ENCODE data around the gene GRIP1. TPM values are rescaled to one million over a fixed set of nuclear protein-coding genes. Genes with fewer than 3 reads are reported as not detected.

Gene GRIP1
- total and polyA plus RNA-seq, 2 donors from 2014 or later = 3.9 to 18.4 TPM

GRCh38 chr12:66449531-66449930, 229.3 kb downstream of the GRIP1 start:
- no peaks in the 10 kb centered on the region for H3K36me3 ChIP-seq (ENCODE audit: control insufficient read depth in 2 of 3, insufficient read depth in 3 of 3, low read length in 3 of 3)
- no peak overlapping the region for H3K9ac ChIP-seq (ENCODE audit: low read length in 3 of 3)
- no peaks in the 10 kb centered on the region for H3K27me3 ChIP-seq (ENCODE audit: control insufficient read depth, insufficient read depth, low read length)
- DNase-seq (no peak), FAIRE-seq (no peak)
- H3K27ac ChIP-seq (ENCODE audit: low read depth in 2 of 2, low read length in 2 of 2) = no peak overlapping the region
- TF ChIP-seq CTCF (IDR thresholded peaks at IDR 0.05; ENCODE audit: borderline replicate concordance, extremely low read depth, insufficient read depth) = no peak
- intact Hi-C loops (cut with DNase I) = no loop called here
- H3K4me3 ChIP-seq (ENCODE audit: low read length in 3 of 3) = no peak overlapping the region
- H3K9me3 ChIP-seq (ENCODE audit: control insufficient read depth in 2 of 3, insufficient read depth in 1 of 3, low read length in 3 of 3) = no peaks in the 10 kb centered on the region
- no peaks in the 10 kb centered on the region for H3K4me1 ChIP-seq (ENCODE audit: control insufficient read depth in 2 of 3, insufficient read depth in 2 of 3, low read depth in 1 of 3, low read length in 3 of 3)

GRCh38 chr12:66447643-66448042, 231.2 kb downstream of the GRIP1 start:
- DNase-seq = no peak
- H3K36me3 ChIP-seq (ENCODE audit: control insufficient read depth in 2 of 3, insufficient read depth in 3 of 3, low read length in 3 of 3) = no peaks in the 10 kb centered on the region
- intact Hi-C loops (cut with DNase I) = no loop called here
- H3K27me3 ChIP-seq (ENCODE audit: control insufficient read depth, insufficient read depth, low read length) = no peaks in the 10 kb centered on the region
- no peak overlapping the region for H3K4me3 ChIP-seq (ENCODE audit: low read length in 3 of 3)
- H3K9ac ChIP-seq (ENCODE audit: low read length in 3 of 3) = no peak overlapping the region
- no peaks in the 10 kb centered on the region for H3K4me1 ChIP-seq (ENCODE audit: control insufficient read depth in 2 of 3, insufficient read depth in 2 of 3, low read depth in 1 of 3, low read length in 3 of 3)
- TF ChIP-seq CTCF (IDR thresholded peaks at IDR 0.05; ENCODE audit: borderline replicate concordance, extremely low read depth, insufficient read depth) = no peak
- H3K27ac ChIP-seq (ENCODE audit: low read depth in 2 of 2, low read length in 2 of 2) = no peak overlapping the region
- FAIRE-seq = no peak
- no peaks in the 10 kb centered on the region for H3K9me3 ChIP-seq (ENCODE audit: control insufficient read depth in 2 of 3, insufficient read depth in 1 of 3, low read length in 3 of 3)

GRCh38 chr12:66446276-66446675, 232.6 kb downstream of the GRIP1 start:
- H3K9me3 ChIP-seq (ENCODE audit: control insufficient read depth in 2 of 3, insufficient read depth in 1 of 3, low read length in 3 of 3) = no peaks in the 10 kb centered on the region
- intact Hi-C loops (cut with DNase I) = no loop called here
- H3K36me3 ChIP-seq (ENCODE audit: control insufficient read depth in 2 of 3, insufficient read depth in 3 of 3, low read length in 3 of 3) = no peaks in the 10 kb centered on the region
- no peak overlapping the region for H3K9ac ChIP-seq (ENCODE audit: low read length in 3 of 3)
- no peak overlapping the region for H3K27ac ChIP-seq (ENCODE audit: low read depth in 2 of 2, low read length in 2 of 2)
- no peak for DNase-seq
- no peak overlapping the region for H3K4me3 ChIP-seq (ENCODE audit: low read length in 3 of 3)
- H3K4me1 ChIP-seq (ENCODE audit: control insufficient read depth in 2 of 3, insufficient read depth in 2 of 3, low read depth in 1 of 3, low read length in 3 of 3) = no peaks in the 10 kb centered on the region
- no peak for TF ChIP-seq CTCF (IDR thresholded peaks at IDR 0.05; ENCODE audit: borderline replicate concordance, extremely low read depth, insufficient read depth)
- no peaks in the 10 kb centered on the region for H3K27me3 ChIP-seq (ENCODE audit: control insufficient read depth, insufficient read depth, low read length)
- FAIRE-seq = no peak

GRCh38 chr12:66441905-66442559, 236.8 kb downstream of the GRIP1 start:
- H3K27ac ChIP-seq (ENCODE audit: low read depth in 2 of 2, low read length in 2 of 2) = no peak overlapping the region
- no peak overlapping the region for H3K9ac ChIP-seq (ENCODE audit: low read length in 3 of 3)
- no peak for TF ChIP-seq CTCF (IDR thresholded peaks at IDR 0.05; ENCODE audit: borderline replicate concordance, extremely low read depth, insufficient read depth)
- H3K4me3 ChIP-seq (ENCODE audit: low read length in 3 of 3) = no peak overlapping the region
- H3K9me3 ChIP-seq (ENCODE audit: control insufficient read depth in 2 of 3, insufficient read depth in 1 of 3, low read length in 3 of 3) = no peaks in the 10 kb centered on the region
- FAIRE-seq = no peak
- no peak for DNase-seq
- no peaks in the 10 kb centered on the region for H3K27me3 ChIP-seq (ENCODE audit: control insufficient read depth, insufficient read depth, low read length)
- no peaks in the 10 kb centered on the region for H3K4me1 ChIP-seq (ENCODE audit: control insufficient read depth in 2 of 3, insufficient read depth in 2 of 3, low read depth in 1 of 3, low read length in 3 of 3)
- H3K36me3 ChIP-seq (ENCODE audit: control insufficient read depth in 2 of 3, insufficient read depth in 3 of 3, low read length in 3 of 3) = no peaks in the 10 kb centered on the region
- intact Hi-C loops (cut with DNase I) = no loop called here
